Upper lobe of left lung (tissue), 6 donors: ENCODE measurements around the gene USP34. TPM values are rescaled to one million over a fixed set of nuclear protein-coding genes. Genes with fewer than 3 reads are reported as not detected.
A peak's percentile ranks its signal among the peaks of the same experiment; 100 is the strongest.
"Not testable (repeated sequence)": the region's sequence is repeated elsewhere in the genome, so short reads cannot be mapped to it uniquely, and the experiment has no call there.

ENCODE experiments used
- ATAC-seq, 2 donors: fragments of 200-7000 bp; cut with Tn5 transposase; one replicate each; pipeline ENCODE4 v1.9.1; 2022; ENCODE audit warnings: mild to moderate bottlenecking in 2 of 2, moderate library complexity in 2 of 2; ENCODE audit not compliant: low FRiP score in 2 of 2
- DNase-seq, 2 donors: peaks; one replicate each; pipeline ENCODE4 v3.0.0-alpha.2; 2019 to 2020
- H3K27ac ChIP-seq, 4 donors: fragments of 200-600 bp; sonication (generic); one replicate each; pipeline ENCODE4 v1.5.1; 2016 to 2019
- H3K27me3 ChIP-seq, 4 donors: fragments of 200-600 bp; sonication (generic); one replicate each; pipeline ENCODE4 v1.5.1; 2017 to 2019
- H3K36me3 ChIP-seq, 4 donors: fragments of 200-600 bp; sonication (generic); one replicate each; pipeline ENCODE4 v1.5.1; 2016 to 2019
- H3K4me1 ChIP-seq, 4 donors: fragments of 200-600 bp; sonication (generic); one replicate each; pipeline ENCODE4 v1.5.1; 2018 to 2019
- H3K4me3 ChIP-seq, 4 donors: fragments of 200-600 bp; sonication (generic); one replicate each; pipeline ENCODE4 v1.5.1; 2017 to 2019; ENCODE audit warnings: mild to moderate bottlenecking in 2 of 4, moderate library complexity in 1 of 4
- H3K9me3 ChIP-seq, 4 donors: fragments of 200-600 bp; sonication (generic); one replicate each; pipeline ENCODE4 v1.5.1; 2018 to 2019
- CTCF ChIP-seq, 6 experiments: fragments of 450-650 bp in 4 of 6; fragments of 200-600 bp in 2 of 6; sonication (generic) in 2 of 6; IDR thresholded peaks; one replicate each; pipeline ENCODE4 v1.5.1; 2016 to 2019; ENCODE audit warnings: antibody characterized with exemption in 6 of 6
- EP300 ChIP-seq, 4 donors: sonication (generic); formaldehyde crosslinking; IDR thresholded peaks; one replicate each; pipeline ENCODE4 v1.5.1; 2017; ENCODE audit warnings: antibody characterized with exemption in 4 of 4, control low read depth in 2 of 4
- POLR2A ChIP-seq, 4 donors: fragments of 450-650 bp; IDR thresholded peaks; one replicate each; pipeline ENCODE4 v1.5.1; 2016 to 2017; ENCODE audit warnings: antibody characterized with exemption in 4 of 4, mild to moderate bottlenecking in 2 of 4
- POLR2AphosphoS5 ChIP-seq, 2 donors: sonication (generic); formaldehyde crosslinking; IDR thresholded peaks; one replicate each; pipeline ENCODE4 v1.5.1; 2017; ENCODE audit warnings: antibody characterized with exemption in 2 of 2
- WGBS, 2 donors: methylation state at CpG; one replicate each; pipeline ENCODE4 v1.1.5; 2017 to 2018; 5-methylcytosine and 5-hydroxymethylcytosine counted together
- total RNA-seq, 6 donors: library from RNA; depleted of rRNA in 4 of 6; stranded (reverse); fragments of >200 nt in 4 of 6; gene quantifications; one replicate each; pipeline versions ENCODE4 v1.1.0 to v1.2.1, GENCODE V29; 2016 to 2021
- donor health status: DM: no; HTN: no; CAD: no; lungs with moderate emphysema.
- donor health status: DM: no; HTN: yes; CAD: no; lungs with severe emphysema.

The USP34 gene
- total RNA-seq, 6 donors from 2014 or later = 73.8 to 223 (median 114) TPM

DNA sequence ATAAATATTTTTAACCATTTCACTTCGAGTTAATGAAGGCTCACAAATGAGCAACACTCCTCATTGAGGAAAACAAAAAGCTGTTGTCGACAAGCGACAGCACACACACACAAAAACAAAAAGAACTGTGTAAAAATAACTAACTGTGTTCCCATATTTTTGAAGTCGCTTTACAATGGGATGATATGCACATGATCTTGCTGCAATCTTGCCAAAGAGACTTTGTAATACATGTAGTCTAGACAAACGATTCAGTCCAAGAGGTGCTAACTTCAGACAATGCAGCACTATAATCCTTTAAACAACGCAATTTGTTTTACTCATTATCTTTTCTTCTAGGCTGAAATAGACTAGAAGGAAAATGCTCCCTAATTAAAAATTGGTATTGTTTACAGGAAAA is 7.2 kb upstream of the USP34 start:
- ATAC-seq = no peak
- WGBS, 2 donors = 89 to 92% methylated on average over 6 of the region's 6 CpGs
- no peak overlapping the region for H3K4me3 ChIP-seq

DNA sequence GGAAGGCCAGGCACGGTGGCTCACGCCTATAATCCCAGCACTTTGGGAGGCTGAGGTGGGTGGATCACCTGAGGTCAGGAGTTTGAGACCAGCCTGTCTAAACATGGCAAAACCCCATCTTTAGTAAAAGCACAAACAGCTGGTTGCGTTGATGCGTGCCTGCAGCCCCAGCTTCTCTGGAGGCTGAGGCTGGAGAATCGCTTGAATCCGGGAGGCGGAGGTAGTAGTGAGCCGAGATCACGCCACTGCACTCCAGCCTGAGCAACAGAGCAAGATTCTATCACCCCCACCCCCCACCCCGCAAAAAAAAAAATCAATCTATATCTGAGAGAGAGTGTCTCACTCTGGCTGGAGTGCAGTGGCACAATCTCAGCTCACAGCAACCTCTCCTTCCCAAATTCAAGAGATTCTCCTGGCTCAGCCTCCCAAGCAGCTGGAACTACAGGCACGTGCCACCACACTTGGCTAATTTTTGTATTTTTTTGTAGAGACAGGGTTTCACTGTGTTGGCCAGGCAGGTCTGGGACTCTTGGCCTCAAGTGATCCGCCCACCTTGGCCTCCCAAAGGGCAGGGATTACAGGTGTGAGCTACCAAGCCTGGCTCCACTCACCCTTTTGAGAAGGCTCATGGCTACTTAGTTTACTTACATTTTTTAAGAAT is 6.2 kb upstream of the USP34 start:
- H3K4me1 ChIP-seq, H3K9me3 ChIP-seq, H3K4me3 ChIP-seq, H3K27me3 ChIP-seq, DNase-seq, ATAC-seq, H3K27ac ChIP-seq: not testable (repeated sequence)
- WGBS, 2 donors = 96% methylated on average over 11 to 12 of the region's 12 CpGs
- H3K36me3 ChIP-seq = peaks cover 13 to 47% (median 28%) of the 10 kb centered on the region in 4 donors

More for the DNA sequence above, 7.2 kb upstream of the USP34 start:
- Histone ChIP-seq H3K36me3 (peaks cover 22 to 57% (median 37%) of the 10 kb centered on the region in 4 donors), H3K27me3 (no peaks in the 10 kb centered on the region), H3K9me3 (no peaks in the 10 kb centered on the region), H3K4me1 (no peaks in the 10 kb centered on the region), H3K27ac (no peak overlapping the region)
- TF ChIP-seq EP300 (IDR thresholded peaks at IDR 0.05) (no peak), POLR2AphosphoS5 (IDR thresholded peaks at IDR 0.05) (no peak), POLR2A (IDR thresholded peaks at IDR 0.05) (no peak), CTCF (IDR thresholded peaks at IDR 0.05) (no peak)
- no peak for DNase-seq

- Histone ChIP-seq H3K27me3 (no peaks in the 10 kb centered on the region), H3K4me1 (peaks cover 18 to 32% (median 21%) of the 10 kb centered on the region in 4 donors), H3K9me3 (no peaks in the 10 kb centered on the region), H3K27ac (peak overlapping the region; percentile 98 to 99 (median 98)), H3K4me3 (peak overlapping the region; percentile 48 to 82 (median 77)), H3K36me3 (peaks cover 0 to 6% (median 1%) of the 10 kb centered on the region in 4 donors)
- 41 to 42% methylated on average over 19 of the region's 19 CpGs for WGBS, 2 donors
- ATAC-seq (no peak), DNase-seq (peak in 1 of 2 donors; percentile 33)
- TF ChIP-seq EP300 (IDR thresholded peaks at IDR 0.05) = no peak
- no peak for TF ChIP-seq POLR2AphosphoS5 (IDR thresholded peaks at IDR 0.05)
- TF ChIP-seq CTCF (IDR thresholded peaks at IDR 0.05) = no peak
- no peak for TF ChIP-seq POLR2A (IDR thresholded peaks at IDR 0.05)
Measured at GRCh38 chr2:61471905-61472805, 1.3 kb upstream of the USP34 start.

GRCh38 chr2:61470122-61470951 is 550 bp downstream of the USP34 start:
- Histone ChIP-seq H3K9me3 (no peaks in the 10 kb centered on the region), H3K27me3 (no peaks in the 10 kb centered on the region), H3K27ac (peak overlapping the region; percentile 98 to 99 (median 98)), H3K4me3 (peak overlapping the region; percentile 56 to 82 (median 77)), H3K4me1 (peaks cover 26 to 50% (median 29%) of the 10 kb centered on the region in 4 donors), H3K36me3 (peaks cover 0 to 6% (median 0%) of the 10 kb centered on the region in 4 donors)
- peak; percentile 93 to 96 for DNase-seq
- WGBS, 2 donors = 0 to 1% methylated on average over 29 to 57 of the region's 94 CpGs
- peak in 1 of 4 donors; percentile 40 for TF ChIP-seq POLR2A (IDR thresholded peaks at IDR 0.05)
- no peak for TF ChIP-seq CTCF (IDR thresholded peaks at IDR 0.05)
- TF ChIP-seq POLR2AphosphoS5 (IDR thresholded peaks at IDR 0.05) = peak; percentile 3 to 61
- TF ChIP-seq EP300 (IDR thresholded peaks at IDR 0.05) = no peak
- peak; percentile 76 to 86 for ATAC-seq
